IMR-90 (cell line): ENCODE results near the gene CDC25A.

Experiments used
- BHLHE40 ChIP-seq: fragments of 150-350 bp; IDR thresholded peaks from 2 replicates; pipeline ENCODE4 v1.6.1; 2016; ENCODE audit warnings: mild to moderate bottlenecking, low read depth, low read length
- CEBPB ChIP-seq: IDR thresholded peaks from 2 replicates; pipeline ENCODE4 v1.6.1; 2012; ENCODE audit warnings: low read depth, low read length, improper control_type of control experiment
- CTCF ChIP-seq: conservative IDR thresholded peaks from 2 replicates; pipeline ENCODE4 v1.5.1; 2012; ENCODE audit warnings: mild to moderate bottlenecking, low read depth, low read length, improper control_type of control experiment
- FOS ChIP-seq: fragments of 150-350 bp; IDR thresholded peaks from 2 replicates; pipeline ENCODE4 v1.6.1; 2016; ENCODE audit warnings: low read depth, low read length
- MAZ ChIP-seq: IDR thresholded peaks from 2 replicates; pipeline ENCODE4 v1.6.1; 2012; ENCODE audit warnings: low read depth, mild to moderate bottlenecking, low read length, improper control_type of control experiment, moderate library complexity, borderline replicate concordance
- MXI1 ChIP-seq: IDR thresholded peaks from 2 replicates; pipeline ENCODE4 v1.6.1; 2012; ENCODE audit warnings: low read depth, mild to moderate bottlenecking, low read length, moderate library complexity, borderline replicate concordance
- NFE2L2 ChIP-seq: fragments of 150-350 bp; IDR thresholded peaks from 2 replicates; pipeline ENCODE4 v1.6.1; 2016; ENCODE audit warnings: low read depth, mild to moderate bottlenecking, low read length
- POLR2A ChIP-seq: IDR thresholded peaks from 2 replicates; pipeline ENCODE4 v1.6.1; 2012; ENCODE audit warnings: mild to moderate bottlenecking, low read depth, low read length
- RAD21 ChIP-seq: IDR thresholded peaks from 2 replicates; pipeline ENCODE4 v1.6.1; 2012; ENCODE audit warnings: low read length, improper control_type of control experiment
- RCOR1 ChIP-seq: IDR thresholded peaks from 2 replicates; pipeline ENCODE4 v1.6.1; 2012; ENCODE audit warnings: mild to moderate bottlenecking, low read length, improper control_type of control experiment; ENCODE audit not compliant: insufficient replicate concordance
- RFX5 ChIP-seq: IDR thresholded peaks from 2 replicates; pipeline ENCODE4 v1.8.0; 2012; ENCODE audit warnings: low read depth, mild to moderate bottlenecking, low read length, moderate library complexity
- SMC3 ChIP-seq: fragments of 150-350 bp; IDR thresholded peaks from 2 replicates; pipeline ENCODE4 v1.6.1; 2016; ENCODE audit warnings: low read depth, mild to moderate bottlenecking, antibody characterized with exemption, low read length, moderate library complexity
- TF ChIP-seq, protein P1 (sequence below): fragments of 150-350 bp; IDR thresholded peaks from 2 replicates; pipeline ENCODE4 v1.6.1; 2017; ENCODE audit warnings: mild to moderate bottlenecking, antibody characterized with exemption, low read length, low read depth
- TF ChIP-seq, protein P2 (sequence below): fragments of 150-350 bp; IDR thresholded peaks from 2 replicates; pipeline ENCODE4 v1.6.1; 2016; ENCODE audit warnings: low read depth, mild to moderate bottlenecking, low read length, moderate library complexity, borderline replicate concordance

DNA sequence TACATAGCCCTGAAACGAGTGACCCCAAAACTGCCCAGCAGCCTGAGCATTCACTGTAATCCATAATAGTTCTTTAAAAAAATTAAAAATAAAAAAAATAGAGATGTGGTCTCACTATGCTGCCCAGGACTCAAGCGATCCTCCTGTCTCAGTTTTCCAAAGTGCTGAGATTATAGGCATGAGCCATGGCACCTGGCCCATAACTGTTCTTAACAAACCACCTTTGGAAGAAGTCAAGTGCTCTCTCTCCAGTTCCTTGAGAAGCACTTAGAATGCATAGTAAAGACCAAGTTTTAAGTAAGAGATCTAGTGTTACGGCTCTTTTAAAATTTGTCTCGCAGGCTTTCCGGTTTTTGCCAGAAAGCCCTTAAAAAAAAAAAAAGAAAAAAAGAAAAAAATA, 8.2 kb downstream of the CDC25A start:
- TF ChIP-seq POLR2A, result no peak
- no peak for TF ChIP-seq SMC3
- TF ChIP-seq CTCF, result no peak
- TF ChIP-seq RFX5, result no peak
- TF ChIP-seq MXI1, result no peak
- TF ChIP-seq RAD21, result no peak
- TF ChIP-seq, protein P1, sequence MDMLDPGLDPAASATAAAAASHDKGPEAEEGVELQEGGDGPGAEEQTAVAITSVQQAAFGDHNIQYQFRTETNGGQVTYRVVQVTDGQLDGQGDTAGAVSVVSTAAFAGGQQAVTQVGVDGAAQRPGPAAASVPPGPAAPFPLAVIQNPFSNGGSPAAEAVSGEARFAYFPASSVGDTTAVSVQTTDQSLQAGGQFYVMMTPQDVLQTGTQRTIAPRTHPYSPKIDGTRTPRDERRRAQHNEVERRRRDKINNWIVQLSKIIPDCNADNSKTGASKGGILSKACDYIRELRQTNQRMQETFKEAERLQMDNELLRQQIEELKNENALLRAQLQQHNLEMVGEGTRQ, result no peak
- TF ChIP-seq FOS, result no peak
- TF ChIP-seq RCOR1, result no peak
- no peak for TF ChIP-seq CEBPB
- TF ChIP-seq, protein P2, sequence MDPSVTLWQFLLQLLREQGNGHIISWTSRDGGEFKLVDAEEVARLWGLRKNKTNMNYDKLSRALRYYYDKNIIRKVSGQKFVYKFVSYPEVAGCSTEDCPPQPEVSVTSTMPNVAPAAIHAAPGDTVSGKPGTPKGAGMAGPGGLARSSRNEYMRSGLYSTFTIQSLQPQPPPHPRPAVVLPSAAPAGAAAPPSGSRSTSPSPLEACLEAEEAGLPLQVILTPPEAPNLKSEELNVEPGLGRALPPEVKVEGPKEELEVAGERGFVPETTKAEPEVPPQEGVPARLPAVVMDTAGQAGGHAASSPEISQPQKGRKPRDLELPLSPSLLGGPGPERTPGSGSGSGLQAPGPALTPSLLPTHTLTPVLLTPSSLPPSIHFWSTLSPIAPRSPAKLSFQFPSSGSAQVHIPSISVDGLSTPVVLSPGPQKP, result no peak
- TF ChIP-seq BHLHE40, result no peak
- no peak for TF ChIP-seq MAZ
- no peak for TF ChIP-seq NFE2L2
